ENCODE results near the gene CACHD1.

DNA sequence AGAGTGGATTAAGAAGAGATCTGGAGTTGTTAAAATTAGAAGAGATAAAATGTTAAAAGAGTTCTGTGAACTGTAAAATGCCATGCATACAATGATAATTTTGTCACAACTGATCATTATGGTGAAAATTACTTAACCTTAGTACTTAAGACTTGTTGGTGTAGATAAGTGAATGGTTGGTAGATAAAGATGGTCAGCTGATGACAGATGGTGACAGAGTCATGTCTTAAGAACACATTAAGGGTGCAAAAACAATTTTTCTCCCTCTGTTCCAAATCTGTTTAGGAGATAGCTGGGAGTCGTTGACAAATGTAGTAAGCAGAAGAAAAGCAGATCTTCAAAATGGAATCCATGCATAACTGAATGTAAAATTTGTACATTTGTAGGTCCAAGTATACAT is 18.5 kb upstream of the CACHD1 start:
- TF ChIP-seq, protein P1, sequence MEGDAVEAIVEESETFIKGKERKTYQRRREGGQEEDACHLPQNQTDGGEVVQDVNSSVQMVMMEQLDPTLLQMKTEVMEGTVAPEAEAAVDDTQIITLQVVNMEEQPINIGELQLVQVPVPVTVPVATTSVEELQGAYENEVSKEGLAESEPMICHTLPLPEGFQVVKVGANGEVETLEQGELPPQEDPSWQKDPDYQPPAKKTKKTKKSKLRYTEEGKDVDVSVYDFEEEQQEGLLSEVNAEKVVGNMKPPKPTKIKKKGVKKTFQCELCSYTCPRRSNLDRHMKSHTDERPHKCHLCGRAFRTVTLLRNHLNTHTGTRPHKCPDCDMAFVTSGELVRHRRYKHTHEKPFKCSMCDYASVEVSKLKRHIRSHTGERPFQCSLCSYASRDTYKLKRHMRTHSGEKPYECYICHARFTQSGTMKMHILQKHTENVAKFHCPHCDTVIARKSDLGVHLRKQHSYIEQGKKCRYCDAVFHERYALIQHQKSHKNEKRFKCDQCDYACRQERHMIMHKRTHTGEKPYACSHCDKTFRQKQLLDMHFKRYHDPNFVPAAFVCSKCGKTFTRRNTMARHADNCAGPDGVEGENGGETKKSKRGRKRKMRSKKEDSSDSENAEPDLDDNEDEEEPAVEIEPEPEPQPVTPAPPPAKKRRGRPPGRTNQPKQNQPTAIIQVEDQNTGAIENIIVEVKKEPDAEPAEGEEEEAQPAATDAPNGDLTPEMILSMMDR (conservative IDR thresholded peaks at IDR 0.05; ENCODE audit: low read length): no peak
- no peak for TF ChIP-seq EZH2phosphoT487 (IDR thresholded peaks at IDR 0.05; ENCODE audit: borderline replicate concordance, low read depth, low read length)
